GM19438 (cell line): ENCODE data around the gene SCGB3A1.

Source experiments
- ATAC-seq: cut with Tn5 transposase; IDR thresholded peaks from one replicate; pipeline ENCODE4 v1.9.1; 2021; ENCODE audit warnings: low read depth; ENCODE audit not compliant: unreplicated experiment

The SCGB3A1 gene, protein sequence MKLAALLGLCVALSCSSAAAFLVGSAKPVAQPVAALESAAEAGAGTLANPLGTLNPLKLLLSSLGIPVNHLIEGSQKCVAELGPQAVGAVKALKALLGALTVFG

DNA sequence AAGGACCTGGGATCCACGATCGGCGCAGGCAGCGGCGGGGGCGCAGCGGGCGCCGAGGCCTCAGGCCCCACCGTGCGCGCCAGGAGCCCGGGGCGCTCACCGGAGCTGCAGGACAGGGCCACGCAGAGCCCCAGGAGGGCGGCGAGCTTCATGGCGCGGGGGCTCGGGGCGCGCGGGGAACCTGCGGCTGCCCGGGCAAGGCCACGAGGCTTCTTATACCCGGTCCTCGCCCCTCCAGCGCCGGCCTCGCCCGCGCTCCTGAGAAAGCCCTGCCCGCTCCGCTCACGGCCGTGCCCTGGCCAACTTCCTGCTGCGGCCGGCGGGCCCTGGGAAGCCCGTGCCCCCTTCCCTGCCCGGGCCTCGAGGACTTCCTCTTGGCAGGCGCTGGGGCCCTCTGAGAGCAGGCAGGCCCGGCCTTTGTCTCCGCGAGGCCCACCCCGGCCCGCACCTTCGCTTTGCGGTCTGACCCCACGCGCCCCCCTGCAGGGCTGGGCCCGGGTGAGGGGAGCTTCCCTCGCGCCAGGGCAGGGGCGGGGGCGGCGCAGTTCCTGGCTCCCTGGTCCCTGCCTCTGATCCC lies at the start of gene SCGB3A1:
Gene SCGB3A1 (minus strand): TSS at position 189 of the 577 bp plus-strand sequence. CDS start 37 bp downstream, at position 152.
- ATAC-seq, result no peak

DNA sequence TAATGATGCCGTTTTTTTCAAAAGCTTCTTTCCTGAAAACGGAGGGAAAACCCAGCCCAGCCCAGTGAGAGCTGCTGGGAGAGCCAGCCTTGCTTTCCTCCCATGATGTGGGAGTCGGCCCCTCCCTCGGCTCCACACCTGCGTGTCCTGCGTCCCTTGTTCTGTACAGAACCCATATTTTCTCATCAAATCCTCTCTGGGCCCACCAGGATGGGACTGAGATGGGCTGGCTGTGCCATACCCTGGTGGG lies 49.2 kb upstream of the SCGB3A1 start:
- ATAC-seq, result no peak

DNA sequence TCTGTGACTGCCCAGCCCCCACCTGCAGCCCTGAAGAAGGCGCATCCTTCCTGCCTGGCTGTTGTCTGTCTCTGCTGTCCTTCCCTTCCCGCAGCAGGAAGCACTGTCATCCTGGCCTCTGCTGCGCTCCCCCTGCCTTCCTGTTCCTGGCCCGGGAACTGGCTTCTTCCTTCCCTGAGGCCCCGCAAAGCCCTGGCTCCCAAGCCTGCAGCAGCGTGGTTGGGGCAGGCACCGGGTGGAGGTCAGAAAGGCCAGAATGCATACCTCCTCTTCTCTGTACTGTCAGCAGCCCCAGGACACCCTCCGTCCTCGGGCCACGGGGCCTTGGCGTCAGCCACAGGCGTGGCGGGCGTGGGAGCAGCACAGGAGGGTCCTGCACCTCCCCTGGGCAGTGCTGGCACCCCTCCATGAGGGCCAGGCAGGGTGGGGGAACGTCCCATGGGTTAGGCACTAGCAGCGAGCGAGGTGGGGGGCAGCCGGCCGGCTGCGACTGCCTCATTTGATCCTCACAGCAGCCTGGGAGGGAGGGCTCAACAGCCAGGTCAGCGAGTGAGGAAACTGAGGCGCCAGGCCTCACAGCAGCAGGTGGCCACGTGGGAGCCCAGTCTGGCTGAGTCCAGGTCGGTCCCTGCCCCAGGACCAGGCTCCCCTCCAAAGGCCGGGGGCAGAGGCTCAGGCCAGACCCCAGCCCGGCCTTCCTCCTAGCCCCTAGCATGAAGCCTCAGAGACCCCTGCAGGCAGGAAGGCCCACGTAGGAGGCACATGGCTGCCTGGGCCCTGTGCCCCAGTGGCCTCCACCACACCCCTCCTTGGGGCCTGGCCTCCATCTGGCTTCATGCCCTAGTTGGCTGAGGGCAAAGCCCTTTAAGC lies 48.7 kb upstream of the SCGB3A1 start:
- ATAC-seq, result no peak

DNA sequence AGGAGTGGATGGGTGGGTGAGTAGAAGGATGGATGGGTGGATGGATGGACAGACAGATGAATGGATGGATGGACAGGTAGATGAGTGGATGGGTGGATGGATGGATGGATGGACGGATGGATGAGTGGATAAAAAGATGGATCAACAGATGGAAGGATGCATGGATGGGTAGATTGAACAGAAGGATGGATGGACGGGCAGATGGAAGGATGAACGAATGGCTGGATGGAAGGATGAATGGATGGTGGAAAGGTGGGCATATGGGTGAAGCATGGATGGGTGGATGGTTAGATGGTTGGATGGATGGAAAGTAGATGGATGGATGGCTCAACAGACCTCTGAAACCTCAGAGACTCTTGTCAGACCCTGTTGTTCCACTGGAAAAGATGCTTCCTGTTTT lies 48.0 kb upstream of the SCGB3A1 start:
- ATAC-seq, result no peak

DNA sequence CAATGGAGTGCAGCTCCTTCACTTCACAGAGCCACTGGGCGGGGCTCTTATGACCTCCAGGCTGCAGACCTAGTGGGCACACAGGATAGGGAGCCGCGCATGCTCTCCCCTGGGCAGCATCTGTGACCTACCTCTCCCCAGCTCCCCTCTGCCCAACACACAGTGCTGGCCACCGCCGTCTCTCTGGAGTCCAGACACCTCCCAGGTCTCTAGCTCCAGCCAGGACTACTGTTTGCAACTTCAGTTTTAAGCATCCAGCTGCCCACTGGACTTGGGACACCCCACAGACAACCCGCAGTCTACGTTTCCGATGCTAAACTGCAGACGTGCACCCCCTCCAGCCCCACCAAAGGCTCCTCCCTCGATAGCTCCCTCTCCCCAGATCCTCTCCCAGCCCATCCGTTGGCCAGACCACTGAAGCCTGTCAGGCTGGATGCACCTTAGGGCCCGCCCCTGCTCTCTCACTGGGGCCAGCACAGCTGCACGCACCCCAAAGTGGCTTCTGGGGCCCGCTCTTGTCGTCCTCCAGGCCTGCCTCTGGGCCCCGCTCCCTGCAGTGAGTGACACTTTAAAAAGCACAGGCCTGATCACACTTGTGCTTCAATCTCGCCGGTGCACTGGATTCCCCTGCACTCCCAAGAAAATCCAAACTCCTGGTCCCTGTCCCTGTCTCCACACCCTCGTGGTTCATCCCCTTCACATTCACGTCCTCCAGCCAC lies 46.8 kb upstream of the SCGB3A1 start:
- no peak for ATAC-seq

DNA sequence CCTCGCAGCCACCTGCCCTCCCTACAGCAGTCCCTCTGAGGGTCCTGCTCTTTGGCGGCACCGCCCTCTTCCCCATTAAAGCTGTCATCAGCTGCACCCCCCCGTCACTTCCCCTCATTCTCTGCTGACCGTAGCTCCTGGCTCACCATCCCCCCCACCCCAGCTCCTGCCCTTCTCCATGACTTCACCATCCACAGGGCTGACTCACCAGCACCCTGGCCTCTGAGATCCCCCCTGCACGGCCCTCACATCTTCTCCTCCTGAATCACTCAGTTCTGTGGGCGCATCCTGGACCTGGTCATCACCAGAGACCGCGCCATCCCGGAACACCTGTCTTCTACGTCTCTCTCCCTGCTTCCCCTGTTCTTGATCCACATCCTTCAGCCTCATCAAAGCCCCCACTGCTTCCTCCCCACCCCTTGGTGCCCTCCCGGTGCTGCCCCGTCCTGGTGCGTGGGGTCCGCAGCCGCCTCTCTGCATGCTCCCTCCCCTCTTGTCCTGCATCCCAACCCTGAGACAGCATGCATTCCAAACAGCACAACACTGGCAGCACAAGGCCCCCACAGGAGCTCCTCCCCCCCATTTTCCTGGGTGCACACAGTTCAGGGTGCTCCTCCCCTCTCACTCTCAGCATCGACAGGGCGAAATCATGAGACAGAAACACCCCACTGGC lies 45.2 kb upstream of the SCGB3A1 start:
- ATAC-seq, result no peak

DNA sequence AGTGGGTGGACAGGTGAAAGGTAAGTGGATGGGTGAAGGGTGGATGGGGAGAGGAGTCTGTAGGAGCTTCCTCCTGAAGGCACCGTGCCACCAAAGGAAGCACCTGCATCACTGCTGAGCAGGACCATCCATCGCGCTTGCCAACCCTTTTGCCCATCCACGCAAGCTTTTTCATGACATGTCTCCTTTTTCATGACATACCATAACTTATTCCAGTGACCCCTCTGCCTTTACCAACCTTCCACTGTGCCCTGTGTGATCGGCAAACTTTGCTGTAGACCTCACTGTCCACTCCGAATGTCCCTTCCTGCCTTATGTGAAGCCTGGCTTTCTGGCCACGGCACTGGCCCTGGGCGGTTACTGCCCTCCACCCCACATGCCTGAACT lies 44.7 kb upstream of the SCGB3A1 start:
- no peak for ATAC-seq

DNA sequence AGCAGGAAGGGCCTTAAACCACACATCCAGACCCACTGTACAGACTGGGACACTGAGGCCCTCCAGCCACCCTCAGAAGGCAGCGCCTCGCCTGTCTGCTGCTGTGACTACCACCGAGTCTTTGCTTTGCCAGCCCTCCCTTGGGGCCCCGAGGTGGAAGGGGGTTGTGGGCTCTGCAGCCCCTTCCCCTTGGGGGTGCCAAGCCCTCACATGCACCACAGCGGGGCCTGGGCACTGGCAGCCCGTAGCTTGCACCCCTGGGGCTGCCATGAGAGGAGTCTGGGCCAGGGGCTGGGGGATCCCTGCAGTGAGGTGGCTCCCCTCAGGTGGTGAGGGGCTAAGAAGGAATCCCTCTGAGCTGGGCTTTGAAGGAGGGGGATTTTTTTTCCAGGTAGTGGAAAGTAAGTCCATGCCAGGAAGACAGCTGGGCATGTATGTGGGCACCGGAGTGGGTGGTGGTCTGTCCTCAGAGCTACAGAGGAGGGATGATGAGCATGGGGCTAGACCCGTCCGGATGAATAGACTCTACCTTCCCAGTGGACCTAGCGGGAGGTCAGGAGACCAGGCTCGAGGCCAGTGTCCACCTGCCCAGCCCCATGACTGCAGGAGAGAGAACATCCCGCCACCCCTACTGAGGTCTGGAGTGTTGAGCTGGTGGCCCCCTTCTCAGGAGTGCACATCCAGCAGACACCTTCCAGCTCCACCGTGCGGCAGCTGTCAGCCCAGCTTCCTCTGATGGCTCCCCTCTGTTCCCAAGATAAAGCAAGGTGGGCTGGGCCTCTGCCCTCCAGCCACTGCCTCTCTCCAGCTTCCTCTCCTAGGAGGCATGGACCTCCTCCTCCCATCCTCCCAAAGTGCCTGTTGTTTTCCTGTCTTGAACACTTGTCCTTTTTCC lies 42.2 kb upstream of the SCGB3A1 start:
- ATAC-seq, result no peak

DNA sequence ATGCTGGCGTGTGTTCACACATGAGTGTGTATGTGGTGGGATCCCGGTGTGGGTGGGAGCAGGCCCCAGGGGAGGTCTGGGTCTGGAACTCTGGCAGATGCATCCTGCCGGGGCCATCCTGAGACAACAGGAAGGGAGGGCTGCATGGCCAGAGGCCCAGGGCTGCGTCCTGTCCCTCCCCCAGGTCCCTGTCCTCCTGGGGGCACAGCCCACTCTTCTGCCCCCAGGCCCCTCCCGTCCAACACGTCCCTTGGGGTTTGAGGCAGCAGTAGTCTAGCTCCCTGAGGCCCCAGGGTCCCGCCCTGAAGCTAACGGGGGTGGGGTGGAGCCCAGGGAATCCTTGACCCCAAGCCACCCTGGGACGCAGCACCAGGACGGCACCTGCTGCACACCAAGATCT lies 41.5 kb upstream of the SCGB3A1 start:
- ATAC-seq, result no peak

DNA sequence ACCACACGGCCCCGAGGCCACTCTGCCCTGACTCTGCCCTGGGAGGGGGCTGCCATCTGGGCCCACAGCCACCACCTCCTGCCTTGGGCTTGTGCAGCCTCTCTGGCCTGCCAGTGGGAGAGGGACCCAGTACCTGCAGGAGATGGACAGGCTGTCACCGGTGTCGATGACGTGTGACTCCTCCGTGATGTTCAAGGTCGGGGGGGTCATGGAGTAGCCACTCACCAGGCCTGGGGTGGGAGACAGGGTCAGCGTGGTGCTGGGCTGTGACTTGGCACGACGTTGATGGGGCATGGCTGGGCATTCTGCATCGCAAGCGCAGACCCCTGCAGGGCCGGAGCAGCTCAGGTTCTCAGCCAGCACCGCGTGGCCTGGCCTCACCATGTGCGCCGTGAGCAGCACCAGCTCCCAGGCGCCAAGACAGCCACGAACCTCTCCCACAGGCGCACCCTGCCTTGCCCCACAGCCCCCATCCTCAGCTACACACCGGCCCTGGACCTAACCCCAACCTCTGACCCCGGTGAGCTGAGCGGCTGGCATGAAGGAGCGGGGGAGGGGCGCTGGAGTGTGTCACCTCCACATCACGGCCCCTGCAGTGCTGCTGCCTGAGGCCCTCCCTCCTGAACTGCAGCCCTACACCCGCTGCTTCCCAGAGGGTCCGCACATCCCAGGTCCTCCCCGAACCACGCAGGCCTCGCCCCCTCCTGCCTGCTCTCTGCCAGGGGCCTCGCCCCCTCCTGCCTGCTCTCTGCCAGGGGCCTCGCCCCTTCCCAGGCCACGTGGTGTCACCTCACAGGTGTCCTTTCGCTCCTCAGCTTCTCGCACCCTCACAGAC lies 40.5 kb upstream of the SCGB3A1 start:
- no peak for ATAC-seq

DNA sequence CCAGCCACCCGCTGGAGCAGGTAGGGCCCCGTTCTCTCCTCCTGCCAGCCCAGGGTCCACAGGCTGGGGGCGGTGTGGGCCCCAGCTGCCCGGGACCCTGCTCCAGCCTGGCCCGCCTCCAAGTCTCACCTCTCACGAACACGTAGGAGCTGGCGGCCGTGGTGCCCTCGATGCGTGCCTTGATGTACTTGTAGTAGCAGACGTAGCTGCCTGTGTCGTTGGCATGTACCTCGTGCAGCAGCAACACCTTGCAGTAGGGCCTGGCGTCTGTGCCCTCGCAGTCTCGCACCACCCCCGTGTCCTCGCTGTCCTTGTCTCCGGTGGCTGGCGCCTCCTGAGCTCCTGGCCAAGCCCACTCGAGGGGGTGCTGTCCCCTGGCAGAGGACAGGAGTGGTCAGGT lies 39.1 kb upstream of the SCGB3A1 start:
- ATAC-seq, result no peak

DNA sequence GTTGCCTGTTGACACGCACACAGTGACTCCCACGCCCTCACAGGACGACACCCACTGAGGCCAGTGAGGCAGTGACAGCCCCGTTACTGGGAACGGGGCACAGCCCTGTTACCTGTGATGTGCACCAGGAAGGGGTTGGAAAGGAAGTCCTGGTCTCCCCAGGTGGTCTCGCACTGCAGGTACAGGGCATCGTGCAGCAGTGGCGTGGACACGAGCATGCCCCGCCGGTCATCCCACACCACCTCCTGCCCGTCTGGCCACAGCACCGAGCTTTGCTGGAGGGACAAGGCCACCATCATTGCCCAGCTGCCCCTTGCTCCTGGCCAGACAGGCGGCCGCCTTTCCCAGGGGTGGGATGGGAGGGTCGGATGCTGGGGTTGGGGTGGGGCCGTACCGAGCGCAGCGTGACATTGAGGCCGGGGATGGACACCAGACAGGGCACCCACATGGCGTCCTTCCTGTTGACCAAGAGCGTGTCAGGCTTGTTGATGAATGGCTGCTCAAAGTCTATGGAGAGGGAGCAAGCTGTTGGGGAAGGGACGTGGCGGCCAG lies 38.6 kb upstream of the SCGB3A1 start:
- ATAC-seq, result no peak

DNA sequence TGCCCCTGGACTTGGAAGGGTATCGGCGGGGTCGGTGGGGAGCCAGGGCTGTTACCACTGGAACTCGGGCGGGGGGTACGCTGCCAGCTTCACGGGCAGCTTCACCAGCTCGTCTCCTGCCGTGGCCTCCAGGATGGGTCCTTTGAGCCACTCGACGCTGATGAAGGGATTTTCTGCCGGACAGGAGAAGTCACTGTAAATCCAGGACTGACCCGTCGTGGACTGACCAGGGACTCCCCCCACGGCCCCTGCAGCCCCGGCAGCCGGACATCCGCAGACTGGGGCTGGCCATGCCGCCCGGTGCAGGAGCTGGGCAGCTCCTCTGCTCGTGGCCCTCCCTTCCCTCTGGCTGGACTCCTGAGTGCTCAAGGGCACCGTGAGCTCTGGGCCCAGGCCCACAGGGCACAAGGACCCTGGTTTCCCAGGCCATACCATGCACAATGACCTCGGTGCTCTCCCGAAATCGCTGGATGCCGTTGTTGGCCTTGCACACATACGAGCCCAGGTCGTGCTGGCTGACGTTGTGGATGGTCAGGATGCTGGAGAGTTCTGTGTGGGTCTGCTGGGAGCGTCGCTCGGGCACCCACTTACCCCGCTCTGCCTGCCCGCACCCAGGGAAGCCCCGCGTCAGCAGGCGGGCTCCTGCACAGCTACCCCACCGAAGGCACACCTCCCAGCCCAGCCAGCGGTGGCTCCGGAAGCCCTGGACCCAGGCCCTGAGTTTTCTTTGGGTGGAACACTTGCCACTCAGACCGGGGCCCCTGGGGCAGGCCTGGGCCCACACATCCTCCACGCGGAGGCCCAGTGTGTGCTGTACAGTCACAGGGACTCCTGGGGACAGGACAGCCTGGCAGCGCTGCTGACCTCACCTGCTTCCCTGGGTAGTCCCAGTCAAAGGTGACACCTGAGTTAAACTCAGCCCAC lies 37.8 kb upstream of the SCGB3A1 start:
- no peak for ATAC-seq

DNA sequence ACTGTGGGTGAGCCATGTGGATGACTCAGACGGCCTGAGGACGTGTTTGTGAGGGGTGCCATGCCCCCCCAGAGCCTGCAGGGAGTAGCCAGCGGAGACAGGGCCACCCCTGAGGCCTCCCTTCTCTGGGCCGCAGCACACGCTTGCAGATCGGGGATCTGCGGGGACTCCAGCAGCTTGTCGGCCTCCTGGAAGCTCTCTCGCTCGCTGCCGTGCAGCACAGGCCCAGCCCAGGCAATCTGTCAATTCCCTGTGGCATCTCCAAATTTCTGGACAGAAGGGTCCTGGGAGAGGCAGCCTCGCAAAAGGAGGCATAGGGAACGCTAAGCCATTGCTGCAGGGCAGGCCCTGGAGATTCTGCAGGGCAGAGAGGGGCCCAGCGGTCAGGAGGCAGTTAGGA lies 36.9 kb upstream of the SCGB3A1 start:
- no peak for ATAC-seq

DNA sequence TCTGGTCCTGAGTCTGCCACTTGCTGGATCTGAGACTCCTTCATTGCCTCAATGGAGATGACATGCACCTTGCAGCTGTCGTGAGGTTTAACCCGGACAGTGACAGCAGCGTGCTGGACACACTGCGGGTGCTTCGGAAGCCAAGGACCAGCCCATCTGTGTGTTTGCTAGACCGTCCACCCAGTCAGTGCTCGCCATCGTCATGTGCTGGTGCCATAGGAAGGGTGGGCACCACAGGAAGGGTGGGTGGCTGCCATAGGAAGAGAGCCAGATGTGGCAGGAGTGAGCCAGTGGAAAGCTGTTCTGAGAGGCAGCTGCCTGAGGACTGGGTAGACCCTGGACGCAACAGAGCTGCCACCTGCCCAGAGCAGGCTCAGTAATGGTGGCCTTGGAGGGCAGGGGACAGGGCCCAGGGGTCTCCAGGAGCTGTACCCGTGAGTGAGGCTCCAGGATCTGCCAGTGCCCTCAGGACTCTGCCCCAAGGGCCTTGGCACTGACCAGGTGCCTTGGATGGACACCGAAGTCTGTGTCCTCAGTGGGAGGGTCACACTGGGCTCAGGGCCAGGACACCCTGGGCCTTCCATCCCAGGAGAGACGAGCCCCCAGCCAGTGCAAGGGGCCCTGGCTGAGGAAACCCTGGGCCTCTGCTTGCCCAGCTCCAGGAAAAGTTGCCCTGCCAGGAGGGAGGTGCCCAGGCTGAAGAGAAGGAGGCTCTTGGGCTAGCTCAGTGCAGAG lies 36.3 kb upstream of the SCGB3A1 start:
- no peak for ATAC-seq

DNA sequence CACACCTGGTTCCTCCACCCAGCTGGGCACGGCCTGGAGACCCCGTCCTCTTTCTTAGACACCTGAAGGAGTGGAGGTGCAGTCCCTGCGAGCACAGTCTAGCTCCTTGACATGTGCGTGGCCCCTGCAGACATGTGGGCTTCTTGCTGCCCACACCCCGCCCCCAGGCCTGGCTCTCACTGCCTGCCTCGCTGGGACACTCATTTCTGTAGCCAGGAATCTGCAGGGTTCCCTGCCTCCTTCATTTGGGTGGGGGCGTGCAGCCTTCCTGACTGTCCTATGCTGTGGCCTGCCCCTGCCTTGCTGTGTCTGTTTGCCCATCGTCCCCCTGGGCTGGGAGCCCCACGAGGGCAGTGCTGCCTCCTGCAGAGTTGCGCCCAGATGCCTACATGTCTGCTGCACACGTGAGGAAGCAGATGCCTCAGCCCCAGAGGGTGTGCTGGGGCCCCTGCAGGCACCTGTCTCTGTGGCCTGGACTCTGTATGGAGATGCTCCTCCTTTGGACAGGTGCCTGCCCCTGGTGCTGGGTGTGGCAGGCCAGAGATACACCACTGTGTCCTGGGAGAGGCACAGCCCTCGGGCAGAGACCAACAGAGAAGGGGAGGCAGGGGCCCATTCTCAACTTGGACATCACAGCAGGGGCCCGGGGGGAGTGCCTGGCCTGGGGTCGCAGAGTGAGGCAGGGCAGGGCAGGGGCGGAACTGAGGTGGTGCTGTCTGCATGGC lies 35.5 kb upstream of the SCGB3A1 start:
- ATAC-seq, result no peak
